HFFc6 (cell line): ENCODE measurements around the gene MAK. TPM values are rescaled to one million over a fixed set of nuclear protein-coding genes. Genes with fewer than 3 reads are reported as not detected.

Experiments used
- DNase-seq: peaks from one replicate; pipeline ENCODE4 v3.0.0-alpha.2; 2018
- H3K27ac Mint-ChIP-seq: 2 replicates; pipeline ENCODE4 v1.8.0; 2020; ENCODE audit warnings: mild to moderate bottlenecking, mixed read lengths
- H3K27me3 Mint-ChIP-seq: 2 replicates; pipeline ENCODE4 v1.8.0; 2021; ENCODE audit warnings: mild to moderate bottlenecking, moderate library complexity, mixed read lengths; ENCODE audit not compliant: insufficient read depth
- H3K36me3 Mint-ChIP-seq: 2 replicates; pipeline ENCODE4 v1.8.0; 2021; ENCODE audit warnings: low read depth, mixed read lengths
- H3K4me1 Mint-ChIP-seq: 2 replicates; pipeline ENCODE4 v1.8.0; 2020; ENCODE audit warnings: low read depth, mixed read lengths
- H3K4me3 Mint-ChIP-seq: 2 replicates; pipeline ENCODE4 v1.8.0; 2020; ENCODE audit warnings: mild to moderate bottlenecking, moderate library complexity, mixed read lengths
- H3K9me3 Mint-ChIP-seq: 2 replicates; pipeline ENCODE4 v1.8.0; 2020; ENCODE audit warnings: mild to moderate bottlenecking, mixed read lengths
- CTCF ChIP-seq: fragments of 200-600 bp; sonication (generic); IDR thresholded peaks from 2 replicates; pipeline ENCODE4 v1.5.0; 2021; ENCODE audit warnings: antibody characterized with exemption, mild to moderate bottlenecking
- total RNA-seq, 6 experiments: library from RNA; stranded (reverse); fragmentation: NEBNext Ultra II Directional; extraction: Animal tissue kit (Norgen Biotek cat#: 25700); gene quantifications; 2 replicates in 1 of 6; 3 replicates in 5 of 6; pipeline ENCODE4 v1.2.3, GENCODE V29; 2021

MAK gene
- total RNA-seq, 6 experiments from 2014 or later = not detected

GRCh38 chr6:10850728-10851127, 12.4 kb upstream of the MAK start:
- no peak overlapping the region for H3K27ac Mint-ChIP-seq
- peaks cover 9% of the 10 kb centered on the region for H3K27me3 Mint-ChIP-seq
- peaks cover 7% of the 10 kb centered on the region; the same call in 1 of the 2 replicates for H3K36me3 Mint-ChIP-seq
- TF ChIP-seq CTCF = no peak
- H3K4me1 Mint-ChIP-seq = no peaks in the 10 kb centered on the region
- peaks cover 14% of the 10 kb centered on the region for H3K9me3 Mint-ChIP-seq
- no peak for DNase-seq
- no peak overlapping the region for H3K4me3 Mint-ChIP-seq

GRCh38 chr6:10849901-10850300, 11.6 kb upstream of the MAK start:
- TF ChIP-seq CTCF = no peak
- no peak overlapping the region for H3K27ac Mint-ChIP-seq
- H3K9me3 Mint-ChIP-seq = peaks cover 14% of the 10 kb centered on the region
- H3K4me1 Mint-ChIP-seq = no peaks in the 10 kb centered on the region
- H3K27me3 Mint-ChIP-seq = peaks cover 11% of the 10 kb centered on the region
- H3K4me3 Mint-ChIP-seq = no peak overlapping the region
- H3K36me3 Mint-ChIP-seq = peaks cover 7% of the 10 kb centered on the region; the same call in 1 of the 2 replicates
- DNase-seq = no peak

GRCh38 chr6:10847684-10848083, 9.3 kb upstream of the MAK start:
- DNase-seq = no peak
- no peak overlapping the region for H3K4me3 Mint-ChIP-seq
- H3K4me1 Mint-ChIP-seq = no peaks in the 10 kb centered on the region
- peak; percentile 54 for TF ChIP-seq CTCF
- no peaks in the 10 kb centered on the region for H3K36me3 Mint-ChIP-seq
- no peaks in the 10 kb centered on the region for H3K9me3 Mint-ChIP-seq
- H3K27me3 Mint-ChIP-seq = peaks cover 5% of the 10 kb centered on the region
- no peak overlapping the region for H3K27ac Mint-ChIP-seq

GRCh38 chr6:10843554-10843953, 5.2 kb upstream of the MAK start:
- H3K27ac Mint-ChIP-seq = no peak overlapping the region
- H3K4me1 Mint-ChIP-seq = no peaks in the 10 kb centered on the region
- H3K9me3 Mint-ChIP-seq = no peaks in the 10 kb centered on the region
- TF ChIP-seq CTCF = no peak
- DNase-seq = no peak
- H3K27me3 Mint-ChIP-seq = peaks cover 6% of the 10 kb centered on the region
- no peak overlapping the region for H3K4me3 Mint-ChIP-seq
- no peaks in the 10 kb centered on the region for H3K36me3 Mint-ChIP-seq

GRCh38 chr6:10838794-10839333, 525 bp upstream of the MAK start:
- Mint-ChIP-seq H3K4me1 (peaks cover 10% of the 10 kb centered on the region), H3K36me3 (no peaks in the 10 kb centered on the region), H3K27me3 (peaks cover 26% of the 10 kb centered on the region), H3K27ac (no peak overlapping the region), H3K4me3 (peak overlapping the region; percentile 77), H3K9me3 (no peaks in the 10 kb centered on the region)
- TF ChIP-seq CTCF = no peak
- no peak for DNase-seq

- no peak for DNase-seq
- TF ChIP-seq CTCF = no peak
- H3K9me3 Mint-ChIP-seq = no peaks in the 10 kb centered on the region
These were observed 731 bp downstream of the MAK start for GRCh38 chr6:10837622-10837994.

More at GRCh38 chr6:10837622-10837994, 731 bp downstream of the MAK start:
- H3K27me3 Mint-ChIP-seq = peaks cover 26% of the 10 kb centered on the region
- no peaks in the 10 kb centered on the region for H3K36me3 Mint-ChIP-seq
- no peak overlapping the region for H3K27ac Mint-ChIP-seq
- peaks cover 10% of the 10 kb centered on the region for H3K4me1 Mint-ChIP-seq
- H3K4me3 Mint-ChIP-seq = peak overlapping the region; percentile 77
